Thyroid gland (tissue), 4 donors: ENCODE results near the gene UCK2.

Experiments used
- CTCF ChIP-seq, 6 experiments: fragments of 200-600 bp in 3 of 6; fragments of 450-650 bp in 3 of 6; sonication (generic) in 3 of 6; IDR thresholded peaks; one replicate each; pipeline ENCODE4 v1.5.1; 2016 to 2019; ENCODE audit warnings: antibody characterized with exemption in 6 of 6, mild to moderate bottlenecking in 2 of 6, inconsistent platforms in 1 of 6, moderate library complexity in 1 of 6
- POLR2A ChIP-seq, 2 donors: fragments of 450-650 bp; IDR thresholded peaks; one replicate each; pipeline ENCODE4 v1.6.1; 2017; ENCODE audit warnings: antibody characterized with exemption in 2 of 2, mild to moderate bottlenecking in 2 of 2, moderate library complexity in 1 of 2

- no peak for TF ChIP-seq CTCF (IDR thresholded peaks at IDR 0.05)
- no peak for TF ChIP-seq POLR2A (IDR thresholded peaks at IDR 0.05)
These were observed 89.8 kb downstream of the UCK2 start for GRCh38 chr1:165917166-165917565.
